ENCODE results near the gene EIF2AK3.

- TF ChIP-seq, protein P1, sequence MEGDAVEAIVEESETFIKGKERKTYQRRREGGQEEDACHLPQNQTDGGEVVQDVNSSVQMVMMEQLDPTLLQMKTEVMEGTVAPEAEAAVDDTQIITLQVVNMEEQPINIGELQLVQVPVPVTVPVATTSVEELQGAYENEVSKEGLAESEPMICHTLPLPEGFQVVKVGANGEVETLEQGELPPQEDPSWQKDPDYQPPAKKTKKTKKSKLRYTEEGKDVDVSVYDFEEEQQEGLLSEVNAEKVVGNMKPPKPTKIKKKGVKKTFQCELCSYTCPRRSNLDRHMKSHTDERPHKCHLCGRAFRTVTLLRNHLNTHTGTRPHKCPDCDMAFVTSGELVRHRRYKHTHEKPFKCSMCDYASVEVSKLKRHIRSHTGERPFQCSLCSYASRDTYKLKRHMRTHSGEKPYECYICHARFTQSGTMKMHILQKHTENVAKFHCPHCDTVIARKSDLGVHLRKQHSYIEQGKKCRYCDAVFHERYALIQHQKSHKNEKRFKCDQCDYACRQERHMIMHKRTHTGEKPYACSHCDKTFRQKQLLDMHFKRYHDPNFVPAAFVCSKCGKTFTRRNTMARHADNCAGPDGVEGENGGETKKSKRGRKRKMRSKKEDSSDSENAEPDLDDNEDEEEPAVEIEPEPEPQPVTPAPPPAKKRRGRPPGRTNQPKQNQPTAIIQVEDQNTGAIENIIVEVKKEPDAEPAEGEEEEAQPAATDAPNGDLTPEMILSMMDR (IDR thresholded peaks at IDR 0.05; ENCODE audit: borderline replicate concordance, extremely low read depth, low read length, poor library complexity, severe bottlenecking): no peak
- TF ChIP-seq EZH2 (IDR thresholded peaks at IDR 0.05; ENCODE audit: borderline replicate concordance, low read depth, low read length, severe bottlenecking): no peak
Measured at GRCh38 chr2:88657131-88657530, 29.9 kb upstream of the EIF2AK3 start.
